HEK293T (cell line): ENCODE measurements around the gene NEIL3.

Source experiments
- ARNT ChIP-seq: fragments of 450-650 bp; IDR thresholded peaks from 2 replicates; pipeline ENCODE4 v1.6.1; 2017; ENCODE audit warnings: mild to moderate bottlenecking
- HDGF ChIP-seq: fragments of 450-650 bp; IDR thresholded peaks from 2 replicates; pipeline ENCODE4 v1.6.1; 2017; ENCODE audit warnings: antibody characterized with exemption, borderline replicate concordance
- NFRKB ChIP-seq: fragments of 450-650 bp; IDR thresholded peaks from 2 replicates; pipeline ENCODE4 v1.6.1; 2016; ENCODE audit warnings: mild to moderate bottlenecking, moderate library complexity
- SUZ12 ChIP-seq: fragments of 450-650 bp; IDR thresholded peaks from 2 replicates; pipeline ENCODE4 v1.6.1; 2016; ENCODE audit warnings: mild to moderate bottlenecking

- TF ChIP-seq SUZ12 (no peak), NFRKB (no peak), ARNT (no peak), HDGF (no peak)
These were observed 23.7 kb upstream of the NEIL3 start for GRCh38 chr4:177285953-177286352.
